Kidney epithelial cell (primary cell): ENCODE measurements around the gene UQCR10. TPM values are rescaled to one million over a fixed set of nuclear protein-coding genes. Genes with fewer than 3 reads are reported as not detected.

Source experiments
- DNase-seq: peaks from one replicate; pipeline ENCODE4 v3.0.0-alpha.2; 2010; ENCODE audit warnings: low read depth
- H3K27me3 ChIP-seq: 2 replicates; pipeline ENCODE4 v1.6.0; 2011; ENCODE audit warnings: low read length; ENCODE audit not compliant: control insufficient read depth, insufficient read depth
- H3K36me3 ChIP-seq: 2 replicates; pipeline ENCODE4 v1.5.1; 2011; ENCODE audit warnings: low read length; ENCODE audit not compliant: control insufficient read depth, insufficient read depth
- H3K4me3 ChIP-seq: 2 replicates; pipeline ENCODE4 v1.5.1; 2011; ENCODE audit warnings: low read depth, mild to moderate bottlenecking, control low read depth, low read length
- total RNA-seq: library from RNA; depleted of rRNA; stranded (reverse); fragments of >200 nt; gene quantifications from 2 replicates; pipeline ENCODE4 v1.2.3, GENCODE V29; 2015
- TF ChIP-seq, protein P1 (sequence below): IDR thresholded peaks from 2 replicates; pipeline ENCODE4 v1.5.1; 2011; ENCODE audit warnings: mild to moderate bottlenecking, moderate library complexity, low read length, control low read depth, inconsistent platforms; ENCODE audit not compliant: insufficient read depth, poor library complexity, severe bottlenecking

The UQCR10 gene
- total RNA-seq, 1 donor from 2014 or later = 62.0 TPM

DNA sequence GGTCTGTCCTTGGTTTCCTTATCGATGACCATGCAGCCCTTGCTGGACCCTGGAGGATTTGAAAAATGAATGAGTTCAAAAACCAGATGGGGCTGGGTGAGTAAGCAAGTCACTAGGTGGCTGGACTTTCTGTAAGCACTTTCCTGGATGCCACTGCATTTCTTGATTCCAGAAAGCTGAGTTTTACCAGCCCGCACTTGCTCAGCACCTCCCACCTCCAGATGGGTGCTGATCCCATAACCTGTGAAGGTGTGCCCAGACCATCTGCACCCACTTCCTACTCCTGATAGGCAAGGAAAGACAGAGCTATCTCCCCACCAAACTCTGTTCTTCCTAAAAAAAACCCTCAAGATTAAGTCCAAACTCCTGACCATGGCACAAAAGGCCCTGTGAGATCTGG, 49.8 kb downstream of the UQCR10 start:
- peaks cover 1% of the 10 kb centered on the region for H3K36me3 ChIP-seq
- H3K27me3 ChIP-seq = no peaks in the 10 kb centered on the region
- DNase-seq = no peak
- H3K4me3 ChIP-seq = no peak overlapping the region
- TF ChIP-seq, protein P1, sequence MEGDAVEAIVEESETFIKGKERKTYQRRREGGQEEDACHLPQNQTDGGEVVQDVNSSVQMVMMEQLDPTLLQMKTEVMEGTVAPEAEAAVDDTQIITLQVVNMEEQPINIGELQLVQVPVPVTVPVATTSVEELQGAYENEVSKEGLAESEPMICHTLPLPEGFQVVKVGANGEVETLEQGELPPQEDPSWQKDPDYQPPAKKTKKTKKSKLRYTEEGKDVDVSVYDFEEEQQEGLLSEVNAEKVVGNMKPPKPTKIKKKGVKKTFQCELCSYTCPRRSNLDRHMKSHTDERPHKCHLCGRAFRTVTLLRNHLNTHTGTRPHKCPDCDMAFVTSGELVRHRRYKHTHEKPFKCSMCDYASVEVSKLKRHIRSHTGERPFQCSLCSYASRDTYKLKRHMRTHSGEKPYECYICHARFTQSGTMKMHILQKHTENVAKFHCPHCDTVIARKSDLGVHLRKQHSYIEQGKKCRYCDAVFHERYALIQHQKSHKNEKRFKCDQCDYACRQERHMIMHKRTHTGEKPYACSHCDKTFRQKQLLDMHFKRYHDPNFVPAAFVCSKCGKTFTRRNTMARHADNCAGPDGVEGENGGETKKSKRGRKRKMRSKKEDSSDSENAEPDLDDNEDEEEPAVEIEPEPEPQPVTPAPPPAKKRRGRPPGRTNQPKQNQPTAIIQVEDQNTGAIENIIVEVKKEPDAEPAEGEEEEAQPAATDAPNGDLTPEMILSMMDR = no peak

DNA sequence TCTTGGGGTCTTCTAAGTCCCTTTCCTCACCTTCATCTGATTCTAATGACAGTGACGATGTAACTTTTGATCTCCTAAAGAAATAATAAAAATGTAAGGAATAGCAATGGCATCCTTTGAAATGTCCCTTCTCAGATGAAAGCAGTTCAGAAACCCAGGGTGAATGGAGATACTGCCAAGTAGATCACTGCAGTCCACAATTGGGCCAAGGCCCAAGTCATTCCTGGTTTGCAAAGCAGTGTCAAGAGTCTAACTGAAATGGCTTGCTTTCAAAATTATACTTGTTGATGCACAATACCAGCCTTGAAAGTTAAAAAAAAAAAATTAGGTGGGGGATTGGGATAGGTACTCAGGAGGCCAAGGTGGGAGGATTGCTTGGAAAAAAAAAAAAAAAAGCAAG, 50.6 kb downstream of the UQCR10 start:
- Histone ChIP-seq H3K27me3 (no peaks in the 10 kb centered on the region), H3K4me3 (no peak overlapping the region), H3K36me3 (peaks cover 1% of the 10 kb centered on the region)
- TF ChIP-seq, protein P1 = no peak
- no peak for DNase-seq

DNA sequence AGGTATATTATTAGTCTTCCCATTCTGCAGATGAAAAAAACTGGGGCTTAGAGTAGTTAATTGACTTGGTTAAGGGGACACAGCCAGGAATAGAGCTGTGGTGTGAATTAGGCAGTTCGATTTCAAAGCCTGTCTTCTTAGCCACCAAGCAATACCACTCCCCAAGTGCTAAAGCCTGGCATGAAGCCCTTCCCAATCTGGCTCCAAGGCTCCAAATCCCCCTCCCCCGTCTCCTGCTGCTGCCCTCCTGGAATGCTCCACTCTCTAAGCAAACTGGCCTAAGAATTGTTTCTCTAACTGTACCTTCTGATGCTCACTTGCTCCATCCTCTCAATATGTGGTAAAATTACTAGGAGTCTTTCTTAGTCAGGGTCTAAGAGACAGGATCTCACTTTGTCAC, 52.3 kb downstream of the UQCR10 start:
- Histone ChIP-seq H3K36me3 (no peaks in the 10 kb centered on the region), H3K27me3 (no peaks in the 10 kb centered on the region), H3K4me3 (no peak overlapping the region)
- no peak for DNase-seq
- TF ChIP-seq, protein P1 = no peak

Other genes with a start within 250 kb of the UQCR10 start
- gene THOC5, start 213.6 kb upstream of the UQCR10 start, total RNA-seq = 51.6 and 53.9 TPM in 2 replicates
- 102 and 111 TPM in 2 replicates for gene NIPSNAP1, start 186.3 kb upstream of the UQCR10 start, total RNA-seq
- gene NF2, start 163.7 kb upstream of the UQCR10 start, total RNA-seq = 110 and 111 TPM in 2 replicates
- not detected in 2 replicates for gene CABP7, start 47.4 kb upstream of the UQCR10 start, total RNA-seq
- gene ZMAT5, start 362 bp upstream of the UQCR10 start, total RNA-seq = 34.2 and 37.1 TPM in 2 replicates
- gene ASCC2, start 70.9 kb downstream of the UQCR10 start, total RNA-seq = 38.6 and 41.7 TPM in 2 replicates
- 30.7 and 31.9 TPM in 2 replicates for gene MTMR3, start 115.8 kb downstream of the UQCR10 start, total RNA-seq